Smooth muscle cell (in vitro differentiated cells): ENCODE data around the gene ADRB1. TPM values are rescaled to one million over a fixed set of nuclear protein-coding genes. Genes with fewer than 3 reads are reported as not detected.

Source experiments
- DNase-seq: peaks from one replicate; lab custom pipeline; 2025; ENCODE audit not compliant: unreplicated experiment; lab: John Stamatoyannopoulos, UW
- H2AFZ ChIP-seq: fragments of 200-600 bp; sonication (generic); 2 replicates; pipeline ENCODE4 v1.6.0; 2016; ENCODE audit warnings: antibody characterized with exemption, low read depth, mild to moderate bottlenecking
- H3F3A ChIP-seq: fragments of 200-600 bp; sonication (generic); 2 replicates; pipeline ENCODE4 v1.6.0; 2017; ENCODE audit warnings: antibody characterized with exemption, low read depth
- H3K27ac ChIP-seq: fragments of 200-600 bp; sonication (generic); 2 replicates; pipeline ENCODE4 v1.5.1; 2016; ENCODE audit warnings: low read depth, mild to moderate bottlenecking
- H3K27me3 ChIP-seq: fragments of 200-600 bp; sonication (generic); 2 replicates; pipeline ENCODE4 v1.6.1; 2016; ENCODE audit warnings: low read depth, mild to moderate bottlenecking
- H3K36me3 ChIP-seq: fragments of 200-600 bp; sonication (generic); 2 replicates; pipeline ENCODE4 v1.5.1; 2016; ENCODE audit warnings: low read depth
- H3K4me1 ChIP-seq: fragments of 200-600 bp; sonication (generic); 2 replicates; pipeline ENCODE4 v1.5.1; 2016; ENCODE audit warnings: low read depth
- H3K4me2 ChIP-seq: fragments of 200-600 bp; sonication (generic); 2 replicates; pipeline ENCODE4 v1.6.0; 2016; ENCODE audit warnings: mild to moderate bottlenecking
- H3K4me3 ChIP-seq: fragments of 200-600 bp; sonication (generic); 2 replicates; pipeline ENCODE4 v1.5.1; 2016; ENCODE audit warnings: mild to moderate bottlenecking
- H3K79me2 ChIP-seq: fragments of 200-600 bp; sonication (generic); 2 replicates; pipeline ENCODE4 v1.6.0; 2016; ENCODE audit warnings: low read depth, mild to moderate bottlenecking
- H3K9ac ChIP-seq: fragments of 200-600 bp; sonication (generic); 2 replicates; pipeline ENCODE4 v1.6.0; 2016; ENCODE audit warnings: low read depth
- H3K9me3 ChIP-seq: fragments of 200-600 bp; sonication (generic); replicated peaks from 2 replicates; pipeline ENCODE4 v1.5.1; 2016; ENCODE audit warnings: low read depth
- H4K20me1 ChIP-seq: fragments of 200-600 bp; sonication (generic); 2 replicates; pipeline ENCODE4 v1.6.0; 2016; ENCODE audit warnings: low read depth
- WGBS: methylation state at CpG from one replicate; pipeline ENCODE4 v1.1.7; 2016; ENCODE audit warnings: low lambda C conversion rate; 5-methylcytosine and 5-hydroxymethylcytosine counted together
- polyA plus RNA-seq: library from polyadenylated mRNA; unstranded; fragments of >200 nt; fragmentation: Nextera tagmentation; extraction: Ambion mirVana; gene quantifications from 2 replicates; pipeline ENCODE4 v1.2.1, GENCODE V29; 2016
- total RNA-seq: library from RNA; depleted of rRNA; stranded (reverse); fragments of >200 nt; gene quantifications from 2 replicates; pipeline ENCODE4 v1.2.3, GENCODE V29; 2014
- TF ChIP-seq, protein P1 (sequence below): fragments of 200-600 bp; sonication (generic); IDR thresholded peaks from 2 replicates; pipeline ENCODE4 v1.5.1; 2017; ENCODE audit warnings: borderline replicate concordance, mild to moderate bottlenecking, antibody characterized with exemption; ENCODE audit not compliant: insufficient read depth, poor library complexity, severe bottlenecking

Gene ADRB1
- total and polyA plus RNA-seq, 2 experiments from 2014 or later: not detected

DNA sequence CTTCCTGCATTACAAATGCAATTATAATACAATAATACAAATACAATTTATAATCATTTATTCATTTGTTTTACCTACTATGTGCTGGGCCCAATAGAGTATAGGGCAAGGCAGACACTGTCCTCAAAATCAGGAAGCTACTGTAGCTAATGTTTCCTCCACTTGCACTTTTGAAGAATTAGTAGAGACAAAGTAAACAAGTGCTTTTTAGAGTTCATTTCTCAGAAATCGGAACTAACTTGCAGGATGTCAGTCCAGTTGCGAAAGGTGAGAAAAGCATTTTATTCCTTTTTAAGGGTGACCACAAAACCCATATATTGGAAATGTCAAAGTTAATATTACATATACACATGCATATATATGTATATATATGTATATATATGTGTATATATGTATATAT, 14.2 kb downstream of the ADRB1 start:
- TF ChIP-seq, protein P1, sequence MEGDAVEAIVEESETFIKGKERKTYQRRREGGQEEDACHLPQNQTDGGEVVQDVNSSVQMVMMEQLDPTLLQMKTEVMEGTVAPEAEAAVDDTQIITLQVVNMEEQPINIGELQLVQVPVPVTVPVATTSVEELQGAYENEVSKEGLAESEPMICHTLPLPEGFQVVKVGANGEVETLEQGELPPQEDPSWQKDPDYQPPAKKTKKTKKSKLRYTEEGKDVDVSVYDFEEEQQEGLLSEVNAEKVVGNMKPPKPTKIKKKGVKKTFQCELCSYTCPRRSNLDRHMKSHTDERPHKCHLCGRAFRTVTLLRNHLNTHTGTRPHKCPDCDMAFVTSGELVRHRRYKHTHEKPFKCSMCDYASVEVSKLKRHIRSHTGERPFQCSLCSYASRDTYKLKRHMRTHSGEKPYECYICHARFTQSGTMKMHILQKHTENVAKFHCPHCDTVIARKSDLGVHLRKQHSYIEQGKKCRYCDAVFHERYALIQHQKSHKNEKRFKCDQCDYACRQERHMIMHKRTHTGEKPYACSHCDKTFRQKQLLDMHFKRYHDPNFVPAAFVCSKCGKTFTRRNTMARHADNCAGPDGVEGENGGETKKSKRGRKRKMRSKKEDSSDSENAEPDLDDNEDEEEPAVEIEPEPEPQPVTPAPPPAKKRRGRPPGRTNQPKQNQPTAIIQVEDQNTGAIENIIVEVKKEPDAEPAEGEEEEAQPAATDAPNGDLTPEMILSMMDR: no peak

DNA sequence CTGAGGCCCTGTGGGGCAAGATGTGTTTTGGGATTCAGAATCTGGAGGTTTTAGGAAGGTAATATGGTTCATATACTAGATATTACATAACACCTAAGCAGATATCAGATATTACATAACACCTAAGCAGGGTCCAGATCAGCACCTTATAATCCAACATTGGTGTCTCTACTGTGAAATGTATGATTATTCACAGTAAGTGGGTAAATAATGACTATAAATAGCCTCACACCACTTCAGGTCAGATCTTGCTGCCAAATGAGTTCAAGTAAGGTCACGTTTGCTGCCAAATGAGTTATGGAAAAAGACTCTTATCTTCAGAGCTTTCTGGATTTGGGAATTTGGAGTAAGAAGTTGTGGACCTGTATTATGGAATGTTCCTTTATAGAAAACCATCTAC, 14.6 kb downstream of the ADRB1 start:
- H3K79me2 ChIP-seq: no peaks in the 10 kb centered on the region
- no peaks in the 10 kb centered on the region for H3K4me1 ChIP-seq
- TF ChIP-seq, protein P1: no peak
- no peak overlapping the region for H3K27ac ChIP-seq
- no peak overlapping the region for H3K4me3 ChIP-seq
- H2AFZ ChIP-seq: no peak overlapping the region
- H3K4me2 ChIP-seq: no peak overlapping the region
- H4K20me1 ChIP-seq: no peaks in the 10 kb centered on the region
- H3K27me3 ChIP-seq: peaks cover 19% of the 10 kb centered on the region
- no peak overlapping the region for H3K9ac ChIP-seq
- no peak for DNase-seq
- no peaks in the 10 kb centered on the region for H3K9me3 ChIP-seq
- no peaks in the 10 kb centered on the region for H3F3A ChIP-seq
- no peaks in the 10 kb centered on the region for H3K36me3 ChIP-seq
- WGBS: 81% methylated on average over 1 of the region's 1 CpG

More for the DNA sequence above, 14.2 kb downstream of the ADRB1 start:
- Histone ChIP-seq H3K9ac (no peak overlapping the region), H3K27me3 (peaks cover 14% of the 10 kb centered on the region), H3K79me2 (no peaks in the 10 kb centered on the region), H3K4me1 (no peaks in the 10 kb centered on the region), H3K4me2 (no peak overlapping the region), H3K36me3 (no peaks in the 10 kb centered on the region), H3K4me3 (no peak overlapping the region), H3K9me3 (no peaks in the 10 kb centered on the region), H3K27ac (no peak overlapping the region), H4K20me1 (no peaks in the 10 kb centered on the region), H2AFZ (no peak overlapping the region), H3F3A (no peaks in the 10 kb centered on the region)
- 97% methylated on average over 2 of the region's 2 CpGs for WGBS
- no peak for DNase-seq

DNA sequence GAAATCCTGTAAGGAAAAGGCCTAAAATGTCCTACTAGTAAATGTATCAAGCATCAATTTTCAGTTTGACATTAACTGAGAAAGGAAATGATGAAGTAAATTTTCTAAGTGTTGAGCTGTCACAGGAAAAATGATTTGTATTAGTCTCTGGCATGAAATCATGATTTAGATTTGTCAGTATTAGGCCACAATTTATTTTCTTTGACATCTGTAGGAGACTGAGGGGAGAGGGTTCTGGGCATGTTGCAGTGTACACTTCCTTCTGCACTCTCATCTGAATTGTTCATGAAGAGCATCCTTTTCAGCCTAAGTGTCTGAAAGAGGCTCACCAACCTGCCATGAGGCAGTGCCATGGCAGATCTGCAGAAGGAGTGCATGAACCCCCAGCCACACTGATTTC, 15.9 kb downstream of the ADRB1 start:
- TF ChIP-seq, protein P1: no peak

DNA sequence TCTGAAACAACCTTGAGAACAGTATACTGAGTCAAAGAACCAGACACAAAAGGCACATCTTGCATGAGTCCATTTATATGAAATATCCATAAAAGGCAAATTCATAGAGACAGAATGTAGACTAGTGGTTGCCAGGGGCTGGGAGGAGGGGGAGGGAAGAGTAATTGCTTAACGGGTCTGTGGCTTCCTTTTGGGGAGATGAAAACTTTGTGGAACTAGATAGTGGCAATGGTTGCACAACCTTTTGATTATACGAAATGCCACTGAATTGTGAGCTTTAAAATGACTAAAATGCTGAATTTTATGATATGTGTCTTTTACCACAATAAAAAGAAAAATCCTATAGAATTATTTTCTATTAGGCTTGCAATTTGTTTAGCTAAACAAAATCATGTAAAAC, 16.8 kb downstream of the ADRB1 start:
- H3K4me2 ChIP-seq: no peak overlapping the region
- H3K4me3 ChIP-seq: no peak overlapping the region
- H3K4me1 ChIP-seq: no peaks in the 10 kb centered on the region
- no peaks in the 10 kb centered on the region for H4K20me1 ChIP-seq
- no peak for DNase-seq
- no peaks in the 10 kb centered on the region for H3K36me3 ChIP-seq
- peaks cover 22% of the 10 kb centered on the region for H3K27me3 ChIP-seq
- H3K27ac ChIP-seq: no peak overlapping the region
- TF ChIP-seq, protein P1: no peak
- no peak overlapping the region for H2AFZ ChIP-seq
- no peaks in the 10 kb centered on the region for H3K79me2 ChIP-seq
- 73% methylated on average over 2 of the region's 2 CpGs for WGBS
- H3F3A ChIP-seq: no peaks in the 10 kb centered on the region
- H3K9ac ChIP-seq: no peak overlapping the region
- no peaks in the 10 kb centered on the region for H3K9me3 ChIP-seq

More for the DNA sequence above, 15.9 kb downstream of the ADRB1 start:
- Histone ChIP-seq H3K9me3 (no peaks in the 10 kb centered on the region), H3K4me1 (no peaks in the 10 kb centered on the region), H3K9ac (no peak overlapping the region), H3K79me2 (no peaks in the 10 kb centered on the region), H4K20me1 (no peaks in the 10 kb centered on the region), H3K4me3 (no peak overlapping the region), H3F3A (no peaks in the 10 kb centered on the region), H3K27ac (no peak overlapping the region), H2AFZ (no peak overlapping the region), H3K27me3 (peaks cover 24% of the 10 kb centered on the region), H3K4me2 (no peak overlapping the region), H3K36me3 (no peaks in the 10 kb centered on the region)
- no peak for DNase-seq
